ENCODE results near the gene NCAPG2. TPM values are rescaled to one million over a fixed set of nuclear protein-coding genes. Genes with fewer than 3 reads are reported as not detected.

NCAPG2 gene
- total RNA-seq, 1 donor from 2014 or later, result 12.2 TPM

GRCh38 chr7:158733775-158734494 lies 29.3 kb upstream of the NCAPG2 start:
- FAIRE-seq (no peak), DNase-seq (ENCODE audit: low spot score in 2 of 2) (no peak)

DNA sequence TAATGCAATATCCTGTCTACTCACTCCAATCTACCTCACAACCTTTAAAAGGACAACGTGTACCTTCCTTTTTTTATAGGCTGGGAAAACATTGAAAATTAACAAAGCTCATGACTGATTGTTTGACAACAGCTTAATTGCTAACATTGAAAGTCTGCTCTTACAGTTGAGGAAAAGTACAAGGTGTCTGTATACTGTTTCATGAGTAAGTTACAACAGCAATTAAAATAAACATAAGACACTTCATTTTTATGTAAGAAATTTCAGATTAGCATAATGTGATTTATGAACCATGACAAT lies 28.6 kb upstream of the NCAPG2 start:
- no peak for DNase-seq (ENCODE audit: low spot score in 2 of 2)
- FAIRE-seq, result no peak

DNA sequence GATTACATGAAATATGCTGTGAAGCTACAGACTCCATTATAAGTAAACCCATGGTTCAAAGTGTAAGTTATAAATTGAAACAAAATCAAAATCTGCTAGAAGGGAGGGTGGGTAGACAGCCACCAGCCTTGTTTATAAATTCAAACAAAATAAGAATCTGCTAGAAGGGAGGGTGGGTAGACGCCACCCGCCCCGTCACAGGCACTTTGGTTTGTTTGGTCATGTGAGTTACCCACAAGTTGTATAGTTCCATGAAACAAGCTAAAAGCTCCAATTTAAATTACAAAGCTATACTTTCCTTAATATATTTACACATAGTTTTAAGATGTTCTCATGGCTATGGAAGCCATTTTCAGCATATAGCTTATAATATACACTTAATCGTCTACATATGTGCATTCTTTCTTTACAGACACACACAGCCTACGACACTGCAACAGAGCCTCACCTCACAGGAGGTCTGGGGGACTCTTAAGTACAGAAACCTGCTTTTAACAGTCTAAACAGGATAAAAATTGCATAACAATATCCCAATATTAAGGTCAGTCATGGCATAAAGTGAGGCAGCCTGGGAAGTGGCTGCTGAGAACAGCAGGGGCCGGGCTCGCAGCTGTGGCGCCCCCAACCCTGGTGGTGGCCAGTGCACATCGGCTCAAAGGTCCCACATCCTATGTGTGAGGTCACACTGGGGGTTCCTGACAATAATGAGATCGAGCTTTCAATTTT lies 28.1 kb upstream of the NCAPG2 start:
- FAIRE-seq, result no peak
- DNase-seq (ENCODE audit: low spot score in 2 of 2), result no peak

- FAIRE-seq, result no peak
- no peak for DNase-seq (ENCODE audit: low spot score in 2 of 2)
These were observed 27.2 kb upstream of the NCAPG2 start for GRCh38 chr7:158731761-158732160.

DNA sequence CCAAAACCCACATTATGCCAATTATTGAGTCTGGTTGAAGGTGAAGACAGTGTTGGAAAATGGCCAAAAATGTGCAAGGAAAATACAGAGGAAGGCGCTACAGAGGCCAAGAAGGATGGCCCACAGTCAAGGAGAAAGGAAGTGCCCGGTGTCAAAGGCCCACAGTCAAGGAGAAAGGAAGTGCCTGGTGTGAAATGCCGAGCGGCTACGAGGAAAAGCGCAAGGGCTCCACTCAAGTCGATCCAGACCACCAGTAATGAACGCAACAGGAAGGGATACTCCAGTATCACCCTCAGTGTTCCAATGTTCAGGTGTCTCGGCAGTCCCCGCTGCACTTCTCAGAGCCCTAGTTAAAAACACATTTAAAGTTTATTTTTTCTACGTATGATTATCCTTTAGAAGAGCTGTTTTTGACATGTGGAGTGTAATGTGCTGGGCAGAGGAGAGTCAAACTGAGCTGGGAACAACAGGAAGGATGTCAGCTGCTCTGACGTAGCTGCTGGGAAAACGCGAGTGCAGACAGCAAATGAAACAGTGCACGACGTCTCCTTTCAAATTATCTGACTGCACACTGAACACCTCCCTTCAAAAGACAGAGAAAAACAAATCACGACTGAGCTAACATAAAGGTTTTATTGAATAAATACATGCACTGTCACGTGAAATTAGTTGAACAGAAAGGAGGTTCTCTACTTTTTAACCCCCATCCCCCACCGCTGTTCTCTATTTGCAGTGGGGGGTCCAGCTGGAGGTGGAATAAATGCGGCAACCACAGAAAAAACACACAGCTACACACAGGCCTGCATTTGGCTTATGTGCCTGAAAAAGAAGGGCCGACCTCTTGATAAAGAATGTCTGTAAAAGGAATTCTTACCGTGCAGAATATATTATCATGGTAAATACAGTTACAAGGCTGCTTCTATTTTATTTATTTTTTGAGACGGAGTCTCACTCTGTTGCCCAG lies 26.1 kb upstream of the NCAPG2 start:
- FAIRE-seq, result no peak

GRCh38 chr7:158729646-158730382 lies 25.2 kb upstream of the NCAPG2 start:
- DNase-seq (ENCODE audit: low spot score in 2 of 2), result no peak
- no peak for FAIRE-seq

More for the DNA sequence above, 26.1 kb upstream of the NCAPG2 start:
- DNase-seq (ENCODE audit: low spot score in 2 of 2), result peak in 1 of 2 donors; percentile 52

- FAIRE-seq (no peak), DNase-seq (ENCODE audit: low spot score in 2 of 2) (no peak)
These were observed 24.5 kb upstream of the NCAPG2 start for GRCh38 chr7:158728911-158729645.

DNA sequence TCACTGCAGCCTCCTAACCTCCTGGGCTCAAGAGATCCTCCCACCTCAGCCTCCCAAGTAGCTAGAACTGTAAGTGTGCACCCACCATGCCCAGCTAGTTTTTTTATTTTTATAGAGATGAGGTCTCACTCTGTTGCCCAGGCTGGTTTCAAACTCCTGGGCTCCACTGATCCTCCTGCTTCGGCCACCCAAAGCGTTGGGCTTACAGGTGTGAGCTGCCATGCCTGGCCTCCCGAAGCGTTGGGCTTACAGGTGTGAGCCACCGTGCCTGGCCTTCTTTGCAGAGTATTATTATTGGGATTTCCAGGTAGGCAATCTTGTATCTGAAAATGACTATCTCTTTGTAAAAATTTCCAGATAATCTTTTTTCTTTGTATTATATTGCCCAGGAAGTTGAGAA lies 23.1 kb upstream of the NCAPG2 start:
- DNase-seq (ENCODE audit: low spot score in 2 of 2), result no peak
- no peak for FAIRE-seq

DNA sequence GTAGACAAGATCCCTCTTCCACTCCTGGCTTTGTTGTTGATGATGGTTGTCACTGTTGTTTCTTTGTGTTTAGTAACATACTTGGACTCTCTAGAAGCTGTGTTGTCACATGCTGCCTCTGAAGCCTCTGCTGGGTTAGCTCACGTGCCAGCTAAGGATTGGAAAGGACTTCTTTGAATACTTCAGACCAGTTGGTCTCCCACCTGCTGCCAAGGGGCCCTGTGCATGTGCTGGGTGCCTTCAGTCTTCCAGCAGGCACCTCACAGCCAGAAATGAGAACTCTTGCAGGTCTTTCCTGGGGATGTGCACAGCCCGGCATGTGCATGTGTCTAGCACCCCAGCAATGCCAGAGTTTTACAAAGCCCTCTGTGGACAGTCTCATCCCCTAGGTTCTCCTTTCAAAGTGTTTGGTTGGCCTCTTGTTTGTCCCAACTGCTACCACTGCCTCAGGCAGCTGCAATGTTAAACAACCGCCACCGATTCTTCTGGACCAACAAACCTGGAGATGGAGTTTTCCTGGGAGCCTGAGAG lies 21.7 kb upstream of the NCAPG2 start:
- DNase-seq (ENCODE audit: low spot score in 2 of 2) (no peak), FAIRE-seq (no peak)

GRCh38 chr7:158725506-158725800 lies 20.8 kb upstream of the NCAPG2 start:
- FAIRE-seq (no peak), DNase-seq (ENCODE audit: low spot score in 2 of 2) (no peak)

- FAIRE-seq, result no peak
- no peak for DNase-seq (ENCODE audit: low spot score in 2 of 2)
These were observed 20.3 kb upstream of the NCAPG2 start for GRCh38 chr7:158724658-158725505.

- no peak for DNase-seq (ENCODE audit: low spot score in 2 of 2)
- no peak for FAIRE-seq
These were observed 19.2 kb upstream of the NCAPG2 start for GRCh38 chr7:158723714-158724385.

DNA sequence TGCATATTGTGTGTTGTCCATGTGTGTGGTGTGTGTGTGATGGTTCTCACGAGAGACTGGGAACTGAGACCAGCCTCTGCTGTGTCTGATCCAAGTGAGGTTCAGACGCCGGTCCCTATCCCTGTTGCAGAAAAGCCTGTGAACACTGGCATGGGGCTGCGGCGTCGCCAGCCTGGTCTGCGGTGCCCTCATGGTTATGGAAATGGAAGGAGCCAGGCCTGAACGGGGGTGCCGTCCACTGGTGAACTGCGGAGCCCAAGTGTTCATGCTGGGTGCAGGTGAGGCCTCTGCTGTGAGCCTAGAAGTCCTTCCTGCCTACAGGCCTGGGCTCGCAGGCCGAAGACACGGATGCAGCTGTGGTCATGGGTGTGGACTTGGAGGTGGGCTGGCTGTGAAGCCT lies 18.7 kb upstream of the NCAPG2 start:
- no peak for FAIRE-seq
- no peak for DNase-seq (ENCODE audit: low spot score in 2 of 2)

GRCh38 chr7:158722574-158723237 lies 18.1 kb upstream of the NCAPG2 start:
- FAIRE-seq (no peak), DNase-seq (ENCODE audit: low spot score in 2 of 2) (no peak)

DNA sequence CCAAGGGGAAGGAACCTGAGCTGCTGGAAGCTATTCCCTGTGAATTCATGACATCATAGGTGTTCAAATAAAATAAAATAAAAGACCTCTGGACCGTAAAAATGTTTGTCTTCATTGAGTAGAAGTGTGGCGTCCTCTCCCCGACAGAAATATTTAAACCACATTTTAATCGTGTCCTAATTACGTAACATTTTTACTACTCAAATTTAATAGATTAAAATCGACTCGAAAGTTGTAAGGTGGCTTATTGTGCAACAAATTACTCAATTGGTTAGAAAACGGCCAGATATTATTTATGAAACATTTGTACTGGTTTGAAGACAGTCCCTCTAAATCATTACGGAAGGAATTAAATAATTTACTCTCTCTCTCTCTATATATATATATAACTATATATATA lies 15.5 kb upstream of the NCAPG2 start:
- FAIRE-seq, result no peak

GRCh38 chr7:158716802-158717201 lies 12.2 kb upstream of the NCAPG2 start:
- no peak for FAIRE-seq
- DNase-seq (ENCODE audit: low spot score in 2 of 2), result no peak

More for the DNA sequence above, 15.5 kb upstream of the NCAPG2 start:
- DNase-seq (ENCODE audit: low spot score in 2 of 2), result no peak

- DNase-seq (ENCODE audit: low spot score in 2 of 2) (no peak), FAIRE-seq (no peak)
These were observed 6.1 kb upstream of the NCAPG2 start for GRCh38 chr7:158710651-158711102.

GRCh38 chr7:158707610-158708009 lies 3.0 kb upstream of the NCAPG2 start:
- DNase-seq (ENCODE audit: low spot score in 2 of 2) (no peak), FAIRE-seq (no peak)

Data from frontal cortex (tissue), 4 donors.